Psoas muscle (tissue), 8 donors: ENCODE measurements around the gene PRKN. TPM values are rescaled to one million over a fixed set of nuclear protein-coding genes. Genes with fewer than 3 reads are reported as not detected.

Source experiments
- ATAC-seq, 4 donors: fragments of 200-7000 bp; cut with Tn5 transposase; one replicate each; pipeline ENCODE4 v1.9.1; 2020; ENCODE audit warnings: moderate library complexity in 3 of 4, mild to moderate bottlenecking in 2 of 4
- DNase-seq, 2 donors: peaks; one replicate each; pipeline ENCODE4 v3.0.0-alpha.2; 2020
- H3K27ac ChIP-seq: fragments of 200-600 bp; one replicate; pipeline ENCODE4 v1.8.0; 2022
- H3K27me3 ChIP-seq, 3 donors: fragments of 200-600 bp in 1 of 3; one replicate each; pipeline versions ENCODE4 v1.6.1 to v1.8.0; 2013 to 2022; ENCODE audit warnings: low read length in 2 of 3, mild to moderate bottlenecking in 2 of 3, moderate library complexity in 1 of 3; ENCODE audit not compliant: insufficient read depth in 3 of 3
- H3K36me3 ChIP-seq, 2 donors: fragments of 200-600 bp in 1 of 2; one replicate each; pipeline versions ENCODE4 v1.6.1 to v1.8.0; 2013 to 2022; ENCODE audit warnings: low read depth in 1 of 2, mild to moderate bottlenecking in 1 of 2, moderate library complexity in 1 of 2; ENCODE audit not compliant: insufficient read depth in 1 of 2
- H3K4me1 ChIP-seq: fragments of 200-600 bp; one replicate; pipeline ENCODE4 v1.8.0; 2022
- H3K4me3 ChIP-seq: fragments of 200-600 bp; one replicate; pipeline ENCODE4 v1.8.0; 2022; ENCODE audit warnings: mild to moderate bottlenecking
- H3K9me3 ChIP-seq: fragments of 200-600 bp; one replicate; pipeline ENCODE4 v1.8.0; 2022
- CTCF ChIP-seq: fragments of 200-600 bp; IDR thresholded peaks from one replicate; pipeline ENCODE4 v1.8.0; 2022; ENCODE audit warnings: antibody characterized with exemption
- WGBS, 3 donors: extraction: QIAGEN DNeasy Blood & Tissue Kit; methylation state at CpG; one replicate each; pipeline versions ENCODE4 v1.1.6 to v1.1.7; 2013; 5-methylcytosine and 5-hydroxymethylcytosine counted together
- intact Hi-C, 2 donors: fragments of 100-400 bp; cut with DNase I; formaldehyde crosslinking; loops; one replicate each; pipeline versions ENCODE4 v1.11.0 to v1.14.2; 2022
- polyA plus RNA-seq, 3 donors: library from polyadenylated mRNA; stranded (reverse); fragments of 200-250 nt; gene quantifications; one replicate each; pipeline ENCODE4 v1.2.3, GENCODE V29; 2013
- total RNA-seq, 4 donors: library from RNA; stranded (reverse); fragmentation: NEBNext Ultra II Directional in 2 of 4; extraction: Animal tissue kit (Norgen Biotek cat#: 25700) in 2 of 4; gene quantifications; one replicate each; pipeline versions ENCODE4 v1.2.1 to v1.2.4, GENCODE V29; 2021 to 2023
- donor health status: healthy with polysubstance abuse.
- donor health status: DM: no; HTN: no; CAD: no; lungs with moderate emphysema.
- donor health status: Bipolar disorder and iron deficiency.
- donor health status: healthy.
- donor health status: DM: yes; HTN: yes; CAD: no.
- donor health status: DM: no; HTN: no; CAD: no.
- donor health status: DM: no; HTN: no; CAD: no.
- donor health status: DM: yes; HTN: yes; CAD: no.

PRKN gene
- total and polyA plus RNA-seq, 7 donors = 1.5 to 19.5 (median 11.7) TPM

GRCh38 chr6:161568885-161569456 is 1158.6 kb downstream of the PRKN start:
- intact Hi-C loops = no loop called here
- no peaks in the 10 kb centered on the region for H3K27me3 ChIP-seq
- WGBS, 3 donors = 77 to 94% (median 81%) methylated on average over 6 of the region's 6 CpGs

GRCh38 chr6:161564952-161565351 is 1162.6 kb downstream of the PRKN start:
- Histone ChIP-seq H3K9me3 (no peaks in the 10 kb centered on the region), H3K4me1 (no peaks in the 10 kb centered on the region), H3K36me3 (no peaks in the 10 kb centered on the region), H3K4me3 (no peak overlapping the region), H3K27ac (no peak overlapping the region), H3K27me3 (no peaks in the 10 kb centered on the region)
- no peak for ATAC-seq
- no peak for TF ChIP-seq CTCF
- 64 to 70% (median 65%) methylated on average over 3 of the region's 3 CpGs for whole genome bisulfite sequencing, 3 donors
- no peak for DNase-seq
- intact Hi-C loops = no loop called here

More at GRCh38 chr6:161568885-161569456, 1158.6 kb downstream of the PRKN start:
- no peak for DNase-seq
- no peak overlapping the region for H3K27ac ChIP-seq
- H3K4me3 ChIP-seq = no peak overlapping the region
- no peaks in the 10 kb centered on the region for H3K36me3 ChIP-seq
- no peaks in the 10 kb centered on the region for H3K4me1 ChIP-seq
- no peaks in the 10 kb centered on the region for H3K9me3 ChIP-seq
- TF ChIP-seq CTCF = no peak
- ATAC-seq = no peak

- DNase-seq (no peak), ATAC-seq (no peak)
- Histone ChIP-seq H3K4me3 (no peak overlapping the region), H3K27me3 (no peaks in the 10 kb centered on the region), H3K36me3 (no peaks in the 10 kb centered on the region), H3K9me3 (no peaks in the 10 kb centered on the region), H3K27ac (no peak overlapping the region), H3K4me1 (no peaks in the 10 kb centered on the region)
- 73 to 84% (median 75%) methylated on average over 9 of the region's 9 CpGs for WGBS, 3 donors
- intact Hi-C loops = no loop called here
- TF ChIP-seq CTCF = no peak
Measured at GRCh38 chr6:161561908-161562307, 1165.7 kb downstream of the PRKN start.

DNA sequence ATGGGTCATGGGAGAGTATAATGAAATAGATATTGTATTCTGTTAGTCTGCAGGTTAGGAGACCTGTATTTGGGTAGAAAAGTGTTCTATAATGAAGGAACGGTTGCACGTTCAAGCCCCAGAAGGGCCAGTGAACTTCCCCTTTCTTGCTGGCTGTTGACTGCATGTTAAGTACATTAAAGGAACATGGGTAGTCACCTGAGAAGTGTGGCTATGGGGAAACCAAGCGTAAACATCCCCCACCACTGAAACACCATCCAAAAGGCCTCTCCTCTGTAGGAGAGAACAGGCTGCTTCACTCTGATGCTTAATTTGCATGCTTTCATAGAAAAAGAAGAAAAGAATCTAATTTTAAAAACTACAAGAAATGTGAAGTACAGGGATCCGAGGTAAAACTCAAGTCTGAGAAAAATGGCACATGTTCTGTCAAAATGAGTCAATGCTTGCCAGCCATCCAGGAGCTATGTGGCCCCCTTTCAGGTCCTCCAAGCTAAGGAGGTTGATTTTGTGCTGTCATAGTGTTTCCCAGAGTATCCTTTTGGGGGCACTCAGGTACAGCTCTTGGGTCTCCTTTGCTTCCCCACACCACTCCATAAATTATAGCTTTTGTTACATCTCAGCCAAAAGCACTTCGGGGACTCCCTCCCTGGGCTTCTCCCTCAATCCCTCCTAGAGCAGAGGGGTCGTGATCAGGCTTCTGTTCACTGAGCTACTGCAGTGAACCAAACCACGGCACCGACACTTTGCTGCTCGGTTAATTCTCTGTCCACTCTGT is 1170.0 kb downstream of the PRKN start:
- intact Hi-C loops = no loop called here
- ATAC-seq = no peak
- WGBS, 3 donors = 65 to 71% (median 67%) methylated on average over 9 of the region's 9 CpGs
- H3K36me3 ChIP-seq = no peaks in the 10 kb centered on the region
- H3K4me3 ChIP-seq = no peak overlapping the region
- H3K27ac ChIP-seq = no peak overlapping the region
- H3K9me3 ChIP-seq = peaks cover 21% of the 10 kb centered on the region
- DNase-seq = no peak
- no peaks in the 10 kb centered on the region for H3K27me3 ChIP-seq
- TF ChIP-seq CTCF = no peak
- no peaks in the 10 kb centered on the region for H3K4me1 ChIP-seq
